Cardiac muscle cell (in vitro differentiated cells and primary cell): ENCODE measurements around the gene ITGB1BP1. TPM values are rescaled to one million over a fixed set of nuclear protein-coding genes. Genes with fewer than 3 reads are reported as not detected.

Source experiments
- DNase-seq, 2 donors: peaks; one replicate each; pipeline versions ENCODE4 v3.0.0 to v3.0.0-alpha.2; 2010 to 2017; ENCODE audit warnings: low read depth in 1 of 2, low spot score in 1 of 2
- H3K27ac ChIP-seq: fragments of 200-600 bp; sonication (generic); 2 replicates; pipeline ENCODE4 v1.5.1; 2016
- H3K27me3 ChIP-seq: fragments of 200-600 bp; sonication (generic); 2 replicates; pipeline ENCODE4 v1.6.0; 2016; ENCODE audit warnings: control low read depth
- H3K36me3 ChIP-seq: fragments of 200-600 bp; sonication (generic); 2 replicates; pipeline ENCODE4 v1.5.1; 2016; ENCODE audit warnings: control low read depth
- H3K4me1 ChIP-seq: fragments of 200-600 bp; sonication (generic); 2 replicates; pipeline ENCODE4 v1.8.1; 2017; ENCODE audit warnings: low read depth, mild to moderate bottlenecking, mixed run types
- H3K4me3 ChIP-seq: fragments of 200-600 bp; sonication (generic); 2 replicates; pipeline ENCODE4 v1.5.1; 2016; ENCODE audit warnings: mild to moderate bottlenecking
- H3K9me3 ChIP-seq: fragments of 200-600 bp; sonication (generic); 2 replicates; pipeline ENCODE4 v1.5.1; 2017; ENCODE audit warnings: low read depth, mild to moderate bottlenecking, control low read depth
- polyA plus RNA-seq: library from polyadenylated mRNA; unstranded; fragments of >200 nt; fragmentation: Nextera tagmentation; extraction: Ambion mirVana; gene quantifications from 2 replicates; pipeline ENCODE4 v1.2.1, GENCODE V29; 2016
- total RNA-seq: library from RNA; depleted of rRNA; stranded (reverse); fragments of >200 nt; gene quantifications from 2 replicates; pipeline ENCODE4 v1.2.3, GENCODE V29; 2016
- TF ChIP-seq, protein P1 (sequence below): IDR thresholded peaks from 2 replicates; pipeline ENCODE4 v1.5.1; 2012; ENCODE audit warnings: low read depth, mild to moderate bottlenecking, low read length

ITGB1BP1 gene
- total and polyA plus RNA-seq, 2 experiments from 2014 or later = 30.9 to 138 TPM

- Histone ChIP-seq H3K27me3 (no peaks in the 10 kb centered on the region), H3K36me3 (peaks cover 2% of the 10 kb centered on the region), H3K27ac (no peak overlapping the region), H3K4me1 (peaks cover 13% of the 10 kb centered on the region), H3K9me3 (no peaks in the 10 kb centered on the region), H3K4me3 (no peak overlapping the region)
- DNase-seq = no peak
- TF ChIP-seq, protein P1, sequence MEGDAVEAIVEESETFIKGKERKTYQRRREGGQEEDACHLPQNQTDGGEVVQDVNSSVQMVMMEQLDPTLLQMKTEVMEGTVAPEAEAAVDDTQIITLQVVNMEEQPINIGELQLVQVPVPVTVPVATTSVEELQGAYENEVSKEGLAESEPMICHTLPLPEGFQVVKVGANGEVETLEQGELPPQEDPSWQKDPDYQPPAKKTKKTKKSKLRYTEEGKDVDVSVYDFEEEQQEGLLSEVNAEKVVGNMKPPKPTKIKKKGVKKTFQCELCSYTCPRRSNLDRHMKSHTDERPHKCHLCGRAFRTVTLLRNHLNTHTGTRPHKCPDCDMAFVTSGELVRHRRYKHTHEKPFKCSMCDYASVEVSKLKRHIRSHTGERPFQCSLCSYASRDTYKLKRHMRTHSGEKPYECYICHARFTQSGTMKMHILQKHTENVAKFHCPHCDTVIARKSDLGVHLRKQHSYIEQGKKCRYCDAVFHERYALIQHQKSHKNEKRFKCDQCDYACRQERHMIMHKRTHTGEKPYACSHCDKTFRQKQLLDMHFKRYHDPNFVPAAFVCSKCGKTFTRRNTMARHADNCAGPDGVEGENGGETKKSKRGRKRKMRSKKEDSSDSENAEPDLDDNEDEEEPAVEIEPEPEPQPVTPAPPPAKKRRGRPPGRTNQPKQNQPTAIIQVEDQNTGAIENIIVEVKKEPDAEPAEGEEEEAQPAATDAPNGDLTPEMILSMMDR = no peak
These were observed 34.1 kb downstream of the ITGB1BP1 start for GRCh38 chr2:9388950-9389911.

GRCh38 chr2:9388199-9388681, 35.1 kb downstream of the ITGB1BP1 start:
- Histone ChIP-seq H3K27ac (no peak overlapping the region), H3K27me3 (no peaks in the 10 kb centered on the region), H3K4me3 (no peak overlapping the region), H3K36me3 (peaks cover 2% of the 10 kb centered on the region), H3K9me3 (no peaks in the 10 kb centered on the region), H3K4me1 (peaks cover 10% of the 10 kb centered on the region)
- TF ChIP-seq, protein P1 = no peak
- DNase-seq = no peak

DNA sequence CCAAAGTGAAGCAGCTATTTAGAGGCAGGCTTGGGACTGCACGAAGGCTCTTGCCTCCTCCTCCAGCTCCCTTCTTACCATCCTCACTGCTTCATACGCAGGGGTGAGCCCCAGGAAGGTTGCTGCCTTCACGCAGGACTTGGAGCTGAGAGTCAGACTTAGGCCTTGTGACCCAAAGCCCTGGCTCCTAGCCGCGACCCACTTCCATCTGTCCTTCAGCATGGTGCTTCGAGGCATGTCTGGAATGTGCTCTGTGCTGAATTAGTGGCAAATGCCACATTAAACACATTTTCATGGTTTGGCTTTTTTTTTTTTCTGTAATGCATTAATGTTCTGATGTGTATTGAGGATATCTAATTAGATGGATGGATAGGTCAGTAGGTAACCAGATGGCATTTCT, 37.5 kb downstream of the ITGB1BP1 start:
- H3K4me3 ChIP-seq = no peak overlapping the region
- H3K9me3 ChIP-seq = no peaks in the 10 kb centered on the region
- no peak for DNase-seq
- peaks cover 2% of the 10 kb centered on the region for H3K36me3 ChIP-seq
- H3K27ac ChIP-seq = no peak overlapping the region
- no peaks in the 10 kb centered on the region for H3K27me3 ChIP-seq
- TF ChIP-seq, protein P1 = no peak
- no peaks in the 10 kb centered on the region for H3K4me1 ChIP-seq

DNA sequence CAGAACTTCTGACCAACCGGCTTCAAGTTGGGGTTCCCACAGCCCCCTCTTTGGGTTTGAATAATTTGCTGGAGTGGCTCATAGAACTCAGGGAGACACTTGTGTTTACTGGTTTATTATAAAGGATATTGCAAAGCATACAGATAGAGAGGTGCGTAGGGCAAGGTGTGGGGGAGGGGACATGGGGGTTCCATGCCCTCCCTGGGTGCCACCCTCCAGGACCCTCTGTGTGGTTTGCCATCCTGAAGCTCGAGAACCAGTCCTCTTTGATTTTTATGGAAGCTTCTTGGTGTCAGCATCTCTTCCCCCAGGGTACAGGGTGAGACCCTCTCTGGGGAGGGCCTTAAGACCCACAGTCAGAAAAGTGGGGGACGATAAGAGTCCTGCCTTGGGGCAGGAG, 38.8 kb downstream of the ITGB1BP1 start:
- Histone ChIP-seq H3K4me3 (no peak overlapping the region), H3K4me1 (no peaks in the 10 kb centered on the region), H3K27ac (no peak overlapping the region), H3K9me3 (no peaks in the 10 kb centered on the region), H3K36me3 (peaks cover 2% of the 10 kb centered on the region), H3K27me3 (no peaks in the 10 kb centered on the region)
- no peak for DNase-seq
- TF ChIP-seq, protein P1 = no peak

DNA sequence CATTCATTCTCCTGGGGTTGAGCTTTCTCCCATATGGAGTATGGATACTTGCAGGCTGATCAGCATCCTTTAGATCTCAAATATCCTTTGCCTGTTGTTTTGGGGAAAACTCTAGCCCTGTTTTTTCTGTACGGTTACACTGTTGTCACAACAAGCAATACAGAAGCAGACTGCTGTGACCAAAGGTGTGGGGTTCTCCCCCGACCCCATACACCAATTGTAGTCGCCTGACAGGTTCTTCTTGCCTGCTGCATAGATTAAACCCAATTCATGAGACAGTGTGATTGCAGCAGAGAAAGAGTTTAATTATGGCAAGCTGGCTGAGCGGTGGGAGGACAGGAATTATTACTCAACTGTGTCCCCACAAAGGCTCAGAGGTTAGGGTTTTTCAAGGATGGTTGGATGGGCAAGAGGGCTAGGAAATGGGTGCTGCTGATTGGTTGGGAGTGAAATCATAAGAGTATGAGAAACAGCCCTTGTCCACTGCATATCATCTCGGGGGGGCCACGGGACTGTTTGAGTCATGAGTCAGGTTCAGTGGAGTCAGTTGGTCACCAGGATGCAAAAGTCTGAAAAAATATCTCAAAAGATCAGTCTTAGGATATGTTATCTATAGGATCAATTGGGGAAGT, 40.6 kb downstream of the ITGB1BP1 start:
- Histone ChIP-seq H3K9me3 (no peaks in the 10 kb centered on the region), H3K27me3 (no peaks in the 10 kb centered on the region), H3K4me3 (no peak overlapping the region), H3K36me3 (no peaks in the 10 kb centered on the region), H3K27ac (no peak overlapping the region), H3K4me1 (no peaks in the 10 kb centered on the region)
- DNase-seq = no peak
- TF ChIP-seq, protein P1 = no peak
